PC-9 (cell line): ENCODE results near the gene NOC4L. TPM values are rescaled to one million over a fixed set of nuclear protein-coding genes. Genes with fewer than 3 reads are reported as not detected.
"Not testable (repeated sequence)": the region's sequence is repeated elsewhere in the genome, so short reads cannot be mapped to it uniquely, and the experiment has no call there.

Experiments
- BruUV-seq: library from RNA; stranded (reverse); fragments of 400-500 nt; replicated peaks from 2 replicates; lab custom pipeline; 2021; lab: Mats Ljungman, UMichigan
- CTCF ChIA-PET: fragments of 300-600 bp; sonication (Branson Sonifier 250); formaldehyde crosslinking; loops from one replicate; lab custom pipeline; 2022; ENCODE audit warnings: antibody characterized with exemption; lab: Charles Lee
- POLR2A ChIA-PET: fragments of 300-600 bp; sonication (Branson Sonifier 250); formaldehyde crosslinking; loops from one replicate; lab custom pipeline; 2022; ENCODE audit warnings: antibody characterized with exemption; ENCODE audit not compliant: unreplicated experiment; lab: Charles Lee
- DNase-seq, 2 experiments: peaks; one replicate each; pipeline versions ENCODE4 v3.0.0 to v3.0.0-alpha.2; 2015 to 2022; ENCODE audit warnings: mixed read lengths in 1 of 2
- H2AFZ ChIP-seq: fragments of 200-600 bp; sonication (generic); 2 replicates; pipeline ENCODE4 v1.8.1; 2017; ENCODE audit warnings: antibody characterized with exemption
- H3F3A ChIP-seq: fragments of 200-600 bp; sonication (generic); 2 replicates; pipeline ENCODE4 v1.8.1; 2017; ENCODE audit warnings: antibody characterized with exemption, mild to moderate bottlenecking, low read depth; ENCODE audit not compliant: insufficient read depth
- H3K27ac ChIP-seq: fragments of 200-600 bp; sonication (generic); 2 replicates; pipeline ENCODE4 v1.6.1; 2016; ENCODE audit warnings: mixed run types
- H3K27me3 ChIP-seq: fragments of 200-600 bp; sonication (generic); 2 replicates; pipeline ENCODE4 v1.6.1; 2016; ENCODE audit warnings: low read depth, mixed run types; ENCODE audit not compliant: insufficient read depth
- H3K36me3 ChIP-seq: fragments of 200-600 bp; sonication (generic); 2 replicates; pipeline ENCODE4 v1.6.1; 2016; ENCODE audit warnings: low read depth, mixed run types
- H3K4me1 ChIP-seq: fragments of 200-600 bp; sonication (generic); replicated peaks from 2 replicates; pipeline ENCODE4 v1.6.1; 2016; ENCODE audit warnings: mixed run types; ENCODE audit not compliant: insufficient read depth
- H3K4me2 ChIP-seq: fragments of 200-600 bp; sonication (generic); 2 replicates; pipeline ENCODE4 v1.6.1; 2017; ENCODE audit warnings: mixed run types
- H3K4me3 ChIP-seq: fragments of 200-600 bp; sonication (generic); 2 replicates; pipeline ENCODE4 v1.6.1; 2016; ENCODE audit warnings: mixed run types
- H3K79me2 ChIP-seq: fragments of 200-600 bp; sonication (generic); 2 replicates; pipeline ENCODE4 v1.6.1; 2017; ENCODE audit warnings: low read depth, mixed run types
- H3K9me2 ChIP-seq: fragments of 200-600 bp; sonication (generic); 2 replicates; pipeline ENCODE4 v1.8.1; 2017; ENCODE audit warnings: mild to moderate bottlenecking; ENCODE audit not compliant: insufficient read depth
- H3K9me3 ChIP-seq: fragments of 200-600 bp; sonication (generic); 2 replicates; pipeline ENCODE4 v1.8.1; 2016; ENCODE audit warnings: low read depth; ENCODE audit not compliant: insufficient read depth
- H4K20me1 ChIP-seq: fragments of 200-600 bp; sonication (generic); 2 replicates; pipeline ENCODE4 v1.8.1; 2017; ENCODE audit not compliant: insufficient read depth
- EZH2 ChIP-seq: fragments of 200-600 bp; sonication (generic); IDR thresholded peaks from 2 replicates; pipeline ENCODE4 v1.8.0; 2017; ENCODE audit warnings: antibody characterized with exemption, low read depth
- intact Hi-C: fragments of 100-400 bp; cut with micrococcal nuclease; formaldehyde crosslinking; loops from one replicate; pipeline ENCODE4 v1.10.0; 2022; ENCODE audit not compliant: unreplicated experiment
- total RNA-seq: library from RNA; stranded (reverse); gene quantifications from 2 replicates; pipeline ENCODE4 v1.2.3, GENCODE V29; 2021
- TF ChIP-seq, protein P1 (sequence below): fragments of 200-600 bp; sonication (generic); conservative IDR thresholded peaks from 2 replicates; pipeline ENCODE4 v1.6.1; 2017; ENCODE audit warnings: mixed run types, antibody characterized with exemption, mild to moderate bottlenecking, moderate library complexity

Gene NOC4L
- total RNA-seq, 1 experiment from 2014 or later: 27.1 TPM

DNA sequence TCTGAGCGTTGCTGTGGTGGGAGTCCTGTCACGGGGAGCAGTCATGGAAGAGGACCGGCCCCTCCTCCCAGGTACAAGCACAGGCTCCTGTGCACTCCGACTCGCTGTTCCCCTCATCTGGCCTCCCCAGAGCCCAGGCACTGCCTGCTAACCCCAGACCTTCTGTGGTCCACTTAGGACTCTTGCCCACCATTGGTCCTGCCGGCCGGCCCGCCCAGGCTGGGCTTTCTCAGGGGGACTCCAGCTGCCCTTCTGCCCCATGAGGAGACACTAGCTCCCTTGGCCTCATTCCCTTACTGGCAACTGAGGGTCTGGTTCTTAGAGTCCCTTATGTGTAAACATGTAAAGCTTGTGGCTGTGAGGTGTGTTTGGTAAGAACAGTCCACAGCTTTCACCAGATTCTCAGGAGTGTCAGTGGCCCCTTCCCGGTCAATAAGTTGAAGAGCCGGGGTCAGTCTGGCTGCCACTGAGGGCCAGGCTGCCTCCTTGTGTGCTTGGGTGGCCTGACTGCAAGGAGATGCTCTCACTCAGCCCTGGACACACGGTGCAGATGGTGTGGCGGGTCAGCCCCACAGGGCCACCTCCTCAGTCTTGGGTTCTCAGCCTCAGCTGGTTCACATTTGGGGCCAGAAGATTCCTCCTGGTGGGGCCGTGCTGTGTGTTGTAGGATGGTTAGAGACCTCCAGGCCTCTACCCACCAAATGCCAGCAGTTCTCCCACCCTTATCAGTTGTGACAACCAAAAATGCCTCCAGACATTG, 43.8 kb upstream of the NOC4L start:
- H3K27ac ChIP-seq: no peak overlapping the region
- H3K36me3 ChIP-seq: peaks cover 8% of the 10 kb centered on the region
- no peak for DNase-seq
- H3K4me1 ChIP-seq: no peaks in the 10 kb centered on the region
- intact Hi-C loops: no loop called here
- H2AFZ ChIP-seq: no peak overlapping the region
- H3K9me2 ChIP-seq: no peaks in the 10 kb centered on the region
- ChIA-PET POLR2A (no interaction called here), CTCF (no interaction called here)
- H3K4me2 ChIP-seq: no peak overlapping the region
- peaks cover 11% of the 10 kb centered on the region; the same call in 1 of the 2 replicates for H3F3A ChIP-seq
- BruUV-seq: no TSS peak
- no peaks in the 10 kb centered on the region for H3K27me3 ChIP-seq
- H3K4me3 ChIP-seq: no peak overlapping the region
- H3K9me3 ChIP-seq: no peaks in the 10 kb centered on the region
- no peaks in the 10 kb centered on the region for H3K79me2 ChIP-seq
- TF ChIP-seq EZH2: no peak
- TF ChIP-seq, protein P1, sequence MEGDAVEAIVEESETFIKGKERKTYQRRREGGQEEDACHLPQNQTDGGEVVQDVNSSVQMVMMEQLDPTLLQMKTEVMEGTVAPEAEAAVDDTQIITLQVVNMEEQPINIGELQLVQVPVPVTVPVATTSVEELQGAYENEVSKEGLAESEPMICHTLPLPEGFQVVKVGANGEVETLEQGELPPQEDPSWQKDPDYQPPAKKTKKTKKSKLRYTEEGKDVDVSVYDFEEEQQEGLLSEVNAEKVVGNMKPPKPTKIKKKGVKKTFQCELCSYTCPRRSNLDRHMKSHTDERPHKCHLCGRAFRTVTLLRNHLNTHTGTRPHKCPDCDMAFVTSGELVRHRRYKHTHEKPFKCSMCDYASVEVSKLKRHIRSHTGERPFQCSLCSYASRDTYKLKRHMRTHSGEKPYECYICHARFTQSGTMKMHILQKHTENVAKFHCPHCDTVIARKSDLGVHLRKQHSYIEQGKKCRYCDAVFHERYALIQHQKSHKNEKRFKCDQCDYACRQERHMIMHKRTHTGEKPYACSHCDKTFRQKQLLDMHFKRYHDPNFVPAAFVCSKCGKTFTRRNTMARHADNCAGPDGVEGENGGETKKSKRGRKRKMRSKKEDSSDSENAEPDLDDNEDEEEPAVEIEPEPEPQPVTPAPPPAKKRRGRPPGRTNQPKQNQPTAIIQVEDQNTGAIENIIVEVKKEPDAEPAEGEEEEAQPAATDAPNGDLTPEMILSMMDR: no peak
- H4K20me1 ChIP-seq: peaks cover 14% of the 10 kb centered on the region; the same call in 1 of the 2 replicates

DNA sequence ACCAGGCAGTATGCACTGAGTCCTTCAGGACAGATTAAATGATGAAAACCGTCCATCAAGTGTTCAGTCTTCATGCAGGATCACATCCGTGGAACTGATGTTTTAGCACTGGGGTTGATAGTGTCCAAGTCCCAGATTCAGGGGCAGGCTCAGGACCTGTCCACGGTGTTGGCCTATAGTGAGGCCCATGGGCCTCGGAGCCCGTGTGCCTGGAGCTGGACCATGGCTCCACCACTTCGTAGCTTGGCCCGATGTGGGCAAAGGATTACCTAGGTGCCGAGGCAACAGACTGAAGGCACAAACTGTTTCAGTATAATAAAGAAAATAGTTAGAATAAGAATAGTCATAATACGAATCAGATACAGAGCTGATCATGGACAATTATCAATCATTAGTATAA, 42.0 kb upstream of the NOC4L start:
- no peaks in the 10 kb centered on the region for H3K79me2 ChIP-seq
- H3K9me2 ChIP-seq: no peaks in the 10 kb centered on the region
- no peak overlapping the region for H3K4me2 ChIP-seq
- H3K9me3 ChIP-seq: no peaks in the 10 kb centered on the region
- no peak for DNase-seq
- CTCF ChIA-PET: interaction anchor here (0.6 kb wide), 1 partner anchor 151 kb away, joined by 3 read pairs; no protein-coding TSS in a partner anchor
- H3K27me3 ChIP-seq: no peaks in the 10 kb centered on the region
- H2AFZ ChIP-seq: no peak overlapping the region
- peaks cover 8% of the 10 kb centered on the region; the same call in 1 of the 2 replicates for H4K20me1 ChIP-seq
- no peak overlapping the region for H3K4me3 ChIP-seq
- H3F3A ChIP-seq: 0 out of 2 replicates have a peak, but pooled peaks cover 2% of the 10 kb centered on the region
- H3K4me1 ChIP-seq: no peaks in the 10 kb centered on the region
- peaks cover 11% of the 10 kb centered on the region; the same call in 1 of the 2 replicates for H3K36me3 ChIP-seq
- POLR2A ChIA-PET: no interaction called here
- H3K27ac ChIP-seq: no peak overlapping the region
- no TSS peak for BruUV-seq
- no peak for TF ChIP-seq EZH2
- TF ChIP-seq, protein P1: no peak
- intact Hi-C loops: no loop called here

- BruUV-seq, H3K9me3 ChIP-seq, H3K4me1 ChIP-seq, H3F3A ChIP-seq, DNase-seq, intact Hi-C loops, H3K27me3 ChIP-seq, H3K9me2 ChIP-seq, H2AFZ ChIP-seq, H3K79me2 ChIP-seq, H4K20me1 ChIP-seq, H3K27ac ChIP-seq, H3K36me3 ChIP-seq, CTCF ChIA-PET, POLR2A ChIA-PET, H3K4me2 ChIP-seq, H3K4me3 ChIP-seq: not testable (repeated sequence)
Measured at GRCh38 chr12:132103072-132103471, 41.2 kb upstream of the NOC4L start.
